Panc1 (cell line): ENCODE data around the gene KCNMA1. TPM values are rescaled to one million over a fixed set of nuclear protein-coding genes. Genes with fewer than 3 reads are reported as not detected.

ENCODE experiments used
- ATAC-seq: fragments of 200-7000 bp; cut with Tn5 transposase; 2 replicates; pipeline ENCODE4 v1.9.1; 2020; ENCODE audit warnings: mild to moderate bottlenecking, moderate library complexity
- BruUV-seq: library from RNA; stranded (reverse); fragments of 400-500 nt; replicated peaks from 2 replicates; lab custom pipeline; 2021; lab: Mats Ljungman, UMichigan
- CTCF ChIA-PET: fragments of 300-600 bp; sonication (Branson Sonifier 250); formaldehyde crosslinking; loops from one replicate; lab custom pipeline; 2022; ENCODE audit warnings: antibody characterized with exemption; lab: Charles Lee
- POLR2A ChIA-PET: fragments of 300-600 bp; sonication (Branson Sonifier 250); formaldehyde crosslinking; loops from one replicate; lab custom pipeline; 2022; ENCODE audit warnings: antibody characterized with exemption; lab: Charles Lee
- DNase-seq: peaks from one replicate; pipeline ENCODE4 v3.0.0-alpha.2; 2010; ENCODE audit warnings: low read depth, low spot score
- H3K27ac ChIP-seq: 2 replicates; pipeline ENCODE4 v1.5.1; 2011; ENCODE audit warnings: mild to moderate bottlenecking, low read length, inconsistent platforms
- H3K27me3 ChIP-seq: fragments of 200-500 bp; sonication (Bioruptor generic); 2 replicates; pipeline ENCODE4 v1.6.0; 2014; ENCODE audit warnings: low read length, inconsistent platforms; ENCODE audit not compliant: control insufficient read depth, insufficient read depth
- H3K36me3 ChIP-seq: fragments of 200-500 bp; sonication (Bioruptor generic); 2 replicates; pipeline ENCODE4 v1.5.1; 2014; ENCODE audit warnings: inconsistent platforms, mild to moderate bottlenecking, low read length, moderate library complexity; ENCODE audit not compliant: control insufficient read depth, insufficient read depth
- H3K4me1 ChIP-seq: 2 replicates; pipeline ENCODE4 v1.5.1; 2011; ENCODE audit warnings: inconsistent platforms, mild to moderate bottlenecking, low read length, moderate library complexity; ENCODE audit not compliant: control insufficient read depth, insufficient read depth
- H3K4me3 ChIP-seq, 2 experiments: 2 replicates each; pipeline ENCODE4 v1.5.1; 2011 to 2012; ENCODE audit warnings: low read depth in 2 of 2, low read length in 2 of 2, mild to moderate bottlenecking in 2 of 2, inconsistent platforms in 1 of 2, moderate library complexity in 1 of 2
- H3K9me3 ChIP-seq: fragments of 200-500 bp; sonication (Bioruptor generic); 2 replicates; pipeline ENCODE4 v1.5.1; 2014; ENCODE audit warnings: low read depth, mild to moderate bottlenecking, inconsistent platforms, low read length, moderate library complexity; ENCODE audit not compliant: control insufficient read depth, insufficient read depth
- POLR2AphosphoS5 ChIP-seq: IDR thresholded peaks from 2 replicates; pipeline ENCODE4 v1.6.1; 2012; ENCODE audit warnings: mild to moderate bottlenecking, low read depth, low read length, moderate library complexity
- SIN3A ChIP-seq: IDR thresholded peaks from 2 replicates; pipeline ENCODE4 v1.6.1; 2012; ENCODE audit warnings: low read depth, mild to moderate bottlenecking, low read length, moderate library complexity, borderline replicate concordance; ENCODE audit not compliant: insufficient read depth
- TCF7L2 ChIP-seq: IDR thresholded peaks from 2 replicates; pipeline ENCODE4 v1.6.1; 2011; ENCODE audit warnings: mild to moderate bottlenecking, low read depth, low read length, inconsistent platforms
- in situ Hi-C: cut with HindIII; loops from 2 replicates; pipeline ENCODE4 v1.10.0; 2016; ENCODE audit warnings: low sequenced_read_pairs, low pct_unique_long_range_greater_than_20kb
- intact Hi-C: fragments of 100-400 bp; cut with micrococcal nuclease; formaldehyde crosslinking; loops from one replicate; pipeline ENCODE4 v1.10.0; 2022; ENCODE audit not compliant: unreplicated experiment
- total RNA-seq: library from RNA; stranded (reverse); gene quantifications from one replicate; pipeline ENCODE4 v1.2.1, GENCODE V29; 2021; ENCODE audit not compliant: unreplicated experiment
- TF ChIP-seq, protein P1 (sequence below): fragments of 450-650 bp; IDR thresholded peaks from 2 replicates; pipeline ENCODE4 v1.5.1; 2017; ENCODE audit warnings: mild to moderate bottlenecking
- TF ChIP-seq, protein P2 (sequence below), 2 experiments: IDR thresholded peaks; 2 replicates each; pipeline ENCODE4 v1.6.1; 2011 to 2012; ENCODE audit warnings: low read depth in 2 of 2, control low read depth in 1 of 2, low read length in 1 of 2, mild to moderate bottlenecking in 1 of 2, moderate library complexity in 1 of 2; ENCODE audit not compliant: insufficient read depth in 1 of 2

The KCNMA1 gene
- total RNA-seq, 1 experiment from 2014 or later, result 91.9 TPM

- BruUV-seq, result no TSS peak
- ATAC-seq (no peak), DNase-seq (no peak)
- Histone ChIP-seq H3K4me3 (no peak overlapping the region), H3K36me3 (no peaks in the 10 kb centered on the region), H3K27me3 (no peaks in the 10 kb centered on the region), H3K27ac (no peak overlapping the region), H3K4me1 (no peaks in the 10 kb centered on the region), H3K9me3 (no peaks in the 10 kb centered on the region)
- POLR2A ChIA-PET, result no interaction called here
- CTCF ChIA-PET, result no interaction called here
- in situ Hi-C loops, result no loop called here
- no peak for TF ChIP-seq SIN3A
- TF ChIP-seq, protein P1, sequence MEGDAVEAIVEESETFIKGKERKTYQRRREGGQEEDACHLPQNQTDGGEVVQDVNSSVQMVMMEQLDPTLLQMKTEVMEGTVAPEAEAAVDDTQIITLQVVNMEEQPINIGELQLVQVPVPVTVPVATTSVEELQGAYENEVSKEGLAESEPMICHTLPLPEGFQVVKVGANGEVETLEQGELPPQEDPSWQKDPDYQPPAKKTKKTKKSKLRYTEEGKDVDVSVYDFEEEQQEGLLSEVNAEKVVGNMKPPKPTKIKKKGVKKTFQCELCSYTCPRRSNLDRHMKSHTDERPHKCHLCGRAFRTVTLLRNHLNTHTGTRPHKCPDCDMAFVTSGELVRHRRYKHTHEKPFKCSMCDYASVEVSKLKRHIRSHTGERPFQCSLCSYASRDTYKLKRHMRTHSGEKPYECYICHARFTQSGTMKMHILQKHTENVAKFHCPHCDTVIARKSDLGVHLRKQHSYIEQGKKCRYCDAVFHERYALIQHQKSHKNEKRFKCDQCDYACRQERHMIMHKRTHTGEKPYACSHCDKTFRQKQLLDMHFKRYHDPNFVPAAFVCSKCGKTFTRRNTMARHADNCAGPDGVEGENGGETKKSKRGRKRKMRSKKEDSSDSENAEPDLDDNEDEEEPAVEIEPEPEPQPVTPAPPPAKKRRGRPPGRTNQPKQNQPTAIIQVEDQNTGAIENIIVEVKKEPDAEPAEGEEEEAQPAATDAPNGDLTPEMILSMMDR, result no peak
- no peak for TF ChIP-seq TCF7L2
- TF ChIP-seq, protein P2, sequence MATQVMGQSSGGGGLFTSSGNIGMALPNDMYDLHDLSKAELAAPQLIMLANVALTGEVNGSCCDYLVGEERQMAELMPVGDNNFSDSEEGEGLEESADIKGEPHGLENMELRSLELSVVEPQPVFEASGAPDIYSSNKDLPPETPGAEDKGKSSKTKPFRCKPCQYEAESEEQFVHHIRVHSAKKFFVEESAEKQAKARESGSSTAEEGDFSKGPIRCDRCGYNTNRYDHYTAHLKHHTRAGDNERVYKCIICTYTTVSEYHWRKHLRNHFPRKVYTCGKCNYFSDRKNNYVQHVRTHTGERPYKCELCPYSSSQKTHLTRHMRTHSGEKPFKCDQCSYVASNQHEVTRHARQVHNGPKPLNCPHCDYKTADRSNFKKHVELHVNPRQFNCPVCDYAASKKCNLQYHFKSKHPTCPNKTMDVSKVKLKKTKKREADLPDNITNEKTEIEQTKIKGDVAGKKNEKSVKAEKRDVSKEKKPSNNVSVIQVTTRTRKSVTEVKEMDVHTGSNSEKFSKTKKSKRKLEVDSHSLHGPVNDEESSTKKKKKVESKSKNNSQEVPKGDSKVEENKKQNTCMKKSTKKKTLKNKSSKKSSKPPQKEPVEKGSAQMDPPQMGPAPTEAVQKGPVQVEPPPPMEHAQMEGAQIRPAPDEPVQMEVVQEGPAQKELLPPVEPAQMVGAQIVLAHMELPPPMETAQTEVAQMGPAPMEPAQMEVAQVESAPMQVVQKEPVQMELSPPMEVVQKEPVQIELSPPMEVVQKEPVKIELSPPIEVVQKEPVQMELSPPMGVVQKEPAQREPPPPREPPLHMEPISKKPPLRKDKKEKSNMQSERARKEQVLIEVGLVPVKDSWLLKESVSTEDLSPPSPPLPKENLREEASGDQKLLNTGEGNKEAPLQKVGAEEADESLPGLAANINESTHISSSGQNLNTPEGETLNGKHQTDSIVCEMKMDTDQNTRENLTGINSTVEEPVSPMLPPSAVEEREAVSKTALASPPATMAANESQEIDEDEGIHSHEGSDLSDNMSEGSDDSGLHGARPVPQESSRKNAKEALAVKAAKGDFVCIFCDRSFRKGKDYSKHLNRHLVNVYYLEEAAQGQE (IDR thresholded peaks at IDR 0.05; ENCODE audit: insufficient read depth in 1 of 2, low read depth in 2 of 2, low read length in 1 of 2), result no peak
- no peak for TF ChIP-seq POLR2AphosphoS5
- intact Hi-C loops, result no loop called here
Measured at GRCh38 chr10:77448226-77448625, 189.4 kb downstream of the KCNMA1 start.

GRCh38 chr10:77446700-77447099 is 190.9 kb downstream of the KCNMA1 start:
- Histone ChIP-seq H3K27me3 (no peaks in the 10 kb centered on the region), H3K36me3 (no peaks in the 10 kb centered on the region), H3K4me1 (no peaks in the 10 kb centered on the region), H3K27ac (no peak overlapping the region), H3K9me3 (no peaks in the 10 kb centered on the region), H3K4me3 (no peak overlapping the region)
- in situ Hi-C loops, result no loop called here
- BruUV-seq, result no TSS peak
- intact Hi-C loops, result no loop called here
- DNase-seq (no peak), ATAC-seq (no peak)
- POLR2A ChIA-PET, result no interaction called here
- CTCF ChIA-PET, result interaction anchor here (0.5 to 0.8 kb wide), 2 partner anchors 54 to 195 kb away, joined by 3 to 11 read pairs; no protein-coding TSS in a partner anchor
- TF ChIP-seq POLR2AphosphoS5, result no peak
- TF ChIP-seq, protein P1, result no peak
- no peak for TF ChIP-seq SIN3A
- TF ChIP-seq, protein P2 (IDR thresholded peaks at IDR 0.05; ENCODE audit: insufficient read depth in 1 of 2, low read depth in 2 of 2, low read length in 1 of 2), result no peak
- no peak for TF ChIP-seq TCF7L2
